ENCODE results near the gene GLRX2.
"Not testable (repeated sequence)": the region's sequence is repeated elsewhere in the genome, so short reads cannot be mapped to it uniquely, and the experiment has no call there.

Gene GLRX2

DNA sequence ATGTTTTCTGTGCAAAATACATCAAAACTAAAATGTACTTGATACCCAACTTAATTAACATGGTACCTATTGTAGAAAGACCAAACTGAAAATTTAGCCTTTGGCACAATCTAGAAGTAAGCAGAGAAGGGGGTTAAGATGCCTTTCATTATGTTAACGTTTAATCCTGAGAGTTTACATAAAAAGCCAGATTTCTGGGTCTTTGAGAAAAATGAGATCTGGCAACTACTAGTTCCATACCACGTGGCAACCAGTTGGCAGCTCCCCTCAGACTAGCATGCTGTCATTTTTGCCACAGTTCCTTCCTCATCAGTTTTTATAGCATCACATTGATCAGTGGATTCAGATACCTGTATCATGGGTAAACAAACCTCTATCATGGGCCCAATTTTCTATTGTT lies 44.3 kb downstream of the GLRX2 start:
- no peak for DNase-seq

DNA sequence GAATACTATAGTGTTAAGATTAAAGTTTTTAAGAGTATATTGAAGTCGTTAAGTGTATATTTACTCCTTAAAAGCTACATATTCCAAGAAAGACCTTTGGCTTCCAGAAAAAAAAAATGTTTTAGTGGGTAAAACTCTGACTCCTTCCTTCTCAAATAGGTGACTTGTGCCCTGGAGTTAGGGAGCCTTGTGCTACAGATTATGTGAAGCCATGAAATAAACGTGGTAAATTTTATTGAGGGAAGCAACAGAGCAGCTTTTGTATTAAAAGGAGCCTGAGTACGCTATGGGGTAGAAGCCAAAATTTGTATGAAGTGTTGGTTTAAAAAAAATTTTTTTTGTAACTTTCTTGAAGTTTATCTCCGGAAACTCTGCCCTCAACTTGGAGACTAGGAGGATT lies 44.8 kb downstream of the GLRX2 start:
- no peak for DNase-seq

DNA sequence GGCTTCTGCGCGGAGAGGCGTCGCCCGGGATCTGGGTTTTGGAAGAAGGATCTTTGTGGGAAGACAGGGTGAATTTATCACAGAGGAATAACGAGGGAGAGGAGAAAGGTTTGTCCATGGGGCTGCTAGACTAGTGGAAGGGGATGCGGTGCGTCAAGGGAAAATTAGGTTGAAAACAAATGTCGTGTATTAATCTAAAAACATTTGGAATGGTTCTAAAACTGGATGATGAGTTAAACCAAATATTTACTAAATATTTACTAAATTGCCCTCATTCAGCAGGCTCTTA lies 45.2 kb downstream of the GLRX2 start:
- DNase-seq: no peak

DNA sequence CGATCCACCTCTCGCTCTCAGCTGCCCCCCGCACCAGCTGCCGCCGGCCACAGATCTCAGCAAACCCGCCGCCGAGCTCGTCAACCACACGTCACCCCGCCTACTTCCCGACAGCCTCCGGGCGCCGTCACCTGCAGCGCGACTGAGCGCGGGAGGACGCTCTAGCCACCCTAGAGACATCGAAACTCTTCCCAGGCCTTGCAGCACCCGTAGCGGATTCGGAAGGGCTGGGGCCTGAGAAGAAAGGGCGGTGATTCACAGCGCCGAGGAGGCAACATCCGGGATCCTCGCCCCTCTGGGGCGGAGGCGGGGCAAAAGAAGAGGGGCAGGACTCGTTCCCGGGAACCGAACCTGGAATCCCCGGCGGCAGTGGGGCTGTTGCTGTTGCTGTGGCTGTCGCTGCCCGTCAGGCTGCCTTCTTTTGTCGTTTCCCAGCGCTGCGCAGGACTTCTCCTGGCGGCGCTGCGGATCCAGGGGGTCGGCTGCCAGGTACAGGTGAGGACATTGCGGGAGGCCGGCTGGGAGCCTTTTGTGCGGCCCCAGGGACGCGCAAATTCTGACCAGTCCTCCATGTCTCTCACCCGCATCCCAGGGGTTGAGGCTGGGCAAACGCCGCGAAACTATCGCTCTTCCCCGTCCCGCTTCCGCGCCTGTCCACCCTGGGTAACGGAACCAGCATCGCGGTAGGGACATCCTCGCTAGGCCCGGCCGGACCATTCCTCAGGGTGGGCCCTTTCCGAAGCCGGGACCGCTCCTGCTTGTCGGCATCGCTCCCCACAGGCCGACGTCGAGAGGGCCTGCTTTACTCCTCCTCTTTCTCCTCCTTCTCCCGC lies 45.7 kb downstream of the GLRX2 start, which contains the start of the genes RO60 and UCHL5:
Gene RO60 (plus strand): TSS at position 331 of the 833 bp plus-strand sequence. CDS start 9,443 bp downstream, outside the sequence.
Gene UCHL5 (minus strand): TSS at position 79 of the 833 bp plus-strand sequence. CDS start 100 bp downstream, outside the sequence.
- DNase-seq: peak; percentile 96

DNA sequence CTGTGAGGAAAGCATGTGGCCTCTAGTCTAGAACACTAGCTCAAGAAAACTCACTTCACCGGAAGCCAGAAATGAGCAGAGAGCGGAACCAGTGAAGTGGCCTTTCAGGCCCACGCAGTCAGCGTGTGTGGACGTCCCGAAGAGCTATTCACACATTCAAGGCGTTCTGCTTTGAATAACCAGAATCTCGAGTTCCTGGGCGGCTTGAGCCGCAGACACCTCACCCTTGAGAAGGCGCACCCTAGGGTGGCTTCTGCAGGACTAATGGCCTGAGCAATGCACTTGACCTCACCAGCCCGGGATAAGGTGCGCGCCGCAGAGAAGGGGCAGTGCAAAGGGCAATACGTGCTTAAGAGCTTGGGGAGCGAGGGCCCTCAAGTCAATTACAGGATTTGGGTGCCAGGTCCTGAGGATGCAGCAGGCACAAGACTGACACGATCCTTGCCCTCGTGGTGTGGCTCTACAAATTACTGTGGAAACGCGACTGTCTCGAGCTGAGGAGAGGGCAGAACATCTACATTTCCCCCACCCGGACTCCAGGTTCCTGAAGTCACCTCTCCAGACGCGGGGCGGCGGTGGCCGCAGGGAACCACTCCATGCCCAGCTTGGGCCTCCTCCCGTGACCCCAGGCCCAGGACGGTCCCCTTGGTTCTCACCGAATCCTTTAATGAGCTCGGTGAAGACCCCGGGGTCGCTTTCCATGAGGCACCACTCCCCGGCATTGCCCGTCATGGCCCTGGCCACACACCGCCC lies 46.5 kb downstream of the GLRX2 start:
- DNase-seq: no peak

DNA sequence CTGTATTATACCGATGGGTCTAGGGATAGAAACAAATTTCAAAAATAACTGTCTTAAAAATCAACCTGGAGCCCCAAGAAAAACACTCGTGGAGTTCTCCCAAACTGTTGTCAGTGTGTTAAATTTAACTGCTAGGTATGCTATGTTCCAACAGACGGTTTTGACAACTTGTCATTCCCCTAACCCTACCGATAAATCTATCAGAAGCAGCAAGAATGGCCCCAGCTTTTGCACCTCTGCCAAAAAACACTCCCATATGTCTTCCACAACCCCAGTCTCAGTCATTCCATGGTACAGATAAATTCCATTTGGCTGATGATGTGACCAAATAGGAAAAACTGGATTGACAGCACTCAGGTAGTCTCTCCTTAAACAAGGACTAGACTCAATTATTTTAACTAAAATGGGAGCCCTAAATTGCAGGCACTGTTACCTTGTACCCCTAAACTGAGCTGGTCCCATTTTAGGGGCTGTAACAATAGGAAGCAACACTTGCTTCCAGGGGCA lies 51.0 kb downstream of the GLRX2 start:
- no peak for DNase-seq

DNA sequence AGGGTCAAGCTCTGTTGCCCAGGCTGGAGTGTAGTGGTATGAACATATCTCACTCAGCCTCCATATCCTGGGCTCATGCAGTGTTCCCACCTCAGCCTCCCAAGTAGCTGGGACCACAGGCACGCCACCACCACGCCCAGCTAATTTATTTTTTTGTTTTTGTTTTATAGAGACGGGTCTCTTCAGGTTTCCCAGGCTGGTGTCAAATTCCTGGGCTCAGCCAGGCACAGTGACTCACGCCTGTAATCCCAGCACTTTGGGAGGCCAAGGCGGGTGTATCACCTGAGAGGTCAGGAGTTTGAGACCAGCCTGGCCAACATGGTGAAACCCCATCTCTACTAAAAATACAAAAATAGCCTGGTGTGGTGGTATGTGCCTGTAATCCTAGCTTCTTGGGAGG lies 56.3 kb downstream of the GLRX2 start:
- not testable (repeated sequence) for DNase-seq
